CD4-positive, alpha-beta T cell treated with Interleukin-21 for 1 hour (primary cell): ENCODE measurements around the gene ZHX3.
"Not testable (repeated sequence)": the region's sequence is repeated elsewhere in the genome, so short reads cannot be mapped to it uniquely, and the experiment has no call there.

ENCODE experiments used
- DNase-seq: peaks from one replicate; pipeline ENCODE4 v3.0.0-alpha.2; 2020

Gene ZHX3

DNA sequence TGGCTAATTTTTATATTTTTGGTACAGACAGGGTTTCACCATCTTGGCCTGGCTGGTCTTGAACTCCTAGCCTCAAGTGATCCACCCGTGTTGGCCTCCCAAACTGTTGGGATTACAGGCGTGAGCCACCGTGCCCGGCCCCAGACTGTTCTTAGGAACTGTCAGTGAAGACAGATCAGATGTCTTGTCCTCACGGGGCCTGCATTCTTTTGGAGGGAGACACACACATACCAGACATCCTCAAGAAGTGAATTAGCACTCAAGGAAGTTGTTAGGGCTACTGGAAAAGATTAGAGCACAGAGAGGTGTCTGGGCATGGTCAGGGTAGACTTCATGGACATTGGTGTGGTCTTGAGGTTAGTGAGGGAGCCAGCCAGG lies 12.8 kb upstream of the ZHX3 start:
- no peak for DNase-seq

DNA sequence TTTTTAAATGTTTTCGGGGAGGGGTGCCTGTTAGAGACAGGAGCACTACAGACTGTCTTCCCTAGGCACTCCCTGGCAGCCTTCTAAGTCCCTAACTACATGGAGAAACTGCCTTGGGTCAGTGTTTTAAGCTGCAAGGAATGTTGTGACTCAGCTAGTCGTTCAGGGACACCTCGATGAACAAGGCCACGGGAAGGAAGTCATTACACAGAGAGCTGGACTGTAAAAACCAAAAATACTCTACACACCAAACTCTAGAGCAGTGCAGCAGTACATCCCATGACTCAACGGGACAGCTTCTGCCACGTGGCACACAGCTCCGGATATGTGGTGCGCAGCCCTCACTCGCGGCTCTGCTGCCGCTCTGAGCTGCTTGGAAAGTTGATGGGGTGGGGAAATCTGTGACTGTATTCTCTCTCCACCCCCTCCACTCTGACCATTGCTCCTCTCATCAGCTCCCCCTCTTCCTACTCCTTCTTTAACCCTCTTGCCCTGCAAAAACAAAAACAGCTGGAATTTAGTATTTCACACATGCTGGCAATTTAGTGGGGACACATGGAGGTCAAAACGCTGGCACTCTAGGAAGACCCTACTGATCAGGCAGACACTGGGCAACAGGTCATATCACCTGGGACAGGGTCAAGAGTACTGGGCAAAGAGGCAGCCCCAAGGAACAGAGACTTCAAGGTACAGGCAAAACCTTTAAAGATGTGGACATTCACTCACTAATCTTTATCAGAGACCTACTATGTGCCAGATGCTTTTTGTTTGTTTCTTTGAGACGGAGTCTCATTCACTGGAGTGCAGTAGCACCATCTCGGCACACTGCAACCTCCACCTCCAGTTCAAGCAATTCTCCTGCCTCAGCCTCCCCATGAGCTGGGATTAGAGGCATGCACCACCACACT lies 12.2 kb upstream of the ZHX3 start:
- DNase-seq, result peak; percentile 42

GRCh38 chr20:41327178-41327577 lies 9.6 kb upstream of the ZHX3 start:
- DNase-seq, result no peak

- DNase-seq, result no peak
Measured at GRCh38 chr20:41320976-41321375, 3.4 kb upstream of the ZHX3 start.

GRCh38 chr20:41320441-41320840 lies 2.9 kb upstream of the ZHX3 start:
- no peak for DNase-seq

DNA sequence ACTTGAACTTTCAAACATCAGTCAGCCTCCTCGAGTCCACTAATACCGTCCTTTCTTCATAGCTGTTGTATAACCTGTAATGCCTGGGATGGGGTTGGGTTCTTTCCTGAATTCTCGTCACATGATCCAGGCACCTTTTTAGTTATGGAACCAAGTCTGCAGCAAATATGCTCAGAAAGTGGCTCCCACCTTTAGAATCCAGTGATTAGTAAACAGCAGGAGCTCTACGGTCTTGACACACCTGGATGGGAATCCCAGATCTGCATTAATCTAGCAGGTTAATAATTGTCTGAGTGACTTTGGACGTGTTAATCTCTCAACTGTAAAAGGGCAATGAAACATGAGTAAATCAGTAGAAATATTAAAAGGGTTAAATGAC lies 729 bp upstream of the ZHX3 start:
- DNase-seq, result no peak

DNA sequence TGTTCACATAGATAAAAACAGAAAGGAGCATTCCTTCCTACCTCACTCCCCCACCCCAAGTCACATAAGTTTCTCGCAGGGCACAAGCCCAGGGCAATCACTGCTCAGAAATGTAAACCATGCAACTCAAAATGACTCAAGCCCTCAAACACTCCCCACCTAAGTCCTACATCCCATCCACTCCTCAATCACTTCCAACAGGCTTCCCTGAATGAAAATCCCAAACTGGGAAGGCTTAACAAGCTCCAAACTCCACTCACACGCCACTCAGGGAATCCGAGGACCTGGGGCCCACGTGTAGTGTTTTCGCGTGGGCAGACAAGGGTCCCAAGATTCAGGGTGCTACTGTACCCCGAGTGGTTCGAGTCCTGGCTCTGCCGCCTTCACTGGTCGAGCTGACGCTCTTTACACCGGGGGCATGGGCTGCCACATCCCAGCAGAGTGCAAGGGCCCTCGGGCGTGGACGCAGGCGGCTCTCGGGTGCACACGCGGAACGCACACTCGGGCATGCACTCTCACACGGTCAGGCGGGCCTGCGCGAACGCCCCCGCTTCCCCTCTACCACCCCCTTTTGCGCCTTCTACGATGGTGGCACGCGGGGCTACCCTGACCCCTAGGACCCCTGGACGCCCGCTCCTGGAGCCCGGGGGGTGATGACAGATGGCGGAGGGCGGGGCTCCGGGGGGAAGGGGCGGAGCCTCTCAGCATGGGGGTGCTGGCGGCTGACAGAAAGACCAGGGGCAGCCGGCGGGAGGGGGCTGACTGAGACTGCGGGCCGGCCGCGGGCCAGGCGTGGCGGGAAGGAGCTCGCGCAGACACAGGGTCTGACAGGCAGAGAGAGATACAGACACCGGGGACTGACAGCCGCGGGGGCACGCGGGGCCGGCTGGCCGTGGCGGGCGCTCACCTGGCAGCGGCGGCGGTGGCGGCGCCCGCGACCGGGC lies 657 bp downstream of the ZHX3 start:
- peak; percentile 80 for DNase-seq

DNA sequence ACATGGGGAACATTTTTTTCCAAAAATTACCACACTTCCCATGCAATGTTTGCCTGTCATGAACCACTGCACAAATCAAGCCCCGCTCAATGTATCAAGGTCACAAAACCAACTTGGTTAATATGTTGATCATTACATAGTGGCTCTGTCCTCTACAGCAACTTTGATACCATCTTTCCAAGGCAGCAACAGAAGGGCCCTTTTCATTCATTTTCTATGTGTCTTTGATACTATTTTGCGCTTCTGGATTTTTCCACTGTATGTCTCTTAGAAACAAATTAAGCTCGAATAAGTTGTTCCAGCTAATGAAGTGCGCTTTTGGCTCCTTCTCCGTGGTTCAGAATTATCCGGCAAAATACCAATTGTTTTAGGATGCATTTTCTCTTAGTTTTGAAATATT lies 1.5 kb downstream of the ZHX3 start:
- no peak for DNase-seq

- DNase-seq, result no peak
Measured at GRCh38 chr20:41314386-41314785, 3.1 kb downstream of the ZHX3 start.

- DNase-seq, result not testable (repeated sequence)
Measured at GRCh38 chr20:41312009-41312408, 5.5 kb downstream of the ZHX3 start.

DNA sequence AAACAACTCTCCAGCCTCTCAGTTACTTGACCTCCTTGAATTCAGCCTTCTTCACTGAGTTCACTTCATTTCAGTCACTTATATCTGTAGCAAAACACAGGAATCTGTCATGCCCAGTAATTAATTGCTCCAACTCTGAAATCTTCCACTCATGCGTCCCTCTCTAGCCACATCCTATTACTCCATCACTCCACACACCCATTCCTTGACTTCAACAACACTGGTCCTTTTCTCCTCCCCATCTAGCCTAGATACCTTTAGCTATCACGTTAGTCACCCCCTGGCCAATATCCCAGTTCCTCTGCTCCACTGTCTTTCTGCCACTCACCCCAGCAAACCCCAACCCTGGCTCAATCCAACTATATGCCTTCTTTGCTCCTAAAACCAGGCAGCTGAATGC lies 7.7 kb downstream of the ZHX3 start:
- DNase-seq, result no peak

DNA sequence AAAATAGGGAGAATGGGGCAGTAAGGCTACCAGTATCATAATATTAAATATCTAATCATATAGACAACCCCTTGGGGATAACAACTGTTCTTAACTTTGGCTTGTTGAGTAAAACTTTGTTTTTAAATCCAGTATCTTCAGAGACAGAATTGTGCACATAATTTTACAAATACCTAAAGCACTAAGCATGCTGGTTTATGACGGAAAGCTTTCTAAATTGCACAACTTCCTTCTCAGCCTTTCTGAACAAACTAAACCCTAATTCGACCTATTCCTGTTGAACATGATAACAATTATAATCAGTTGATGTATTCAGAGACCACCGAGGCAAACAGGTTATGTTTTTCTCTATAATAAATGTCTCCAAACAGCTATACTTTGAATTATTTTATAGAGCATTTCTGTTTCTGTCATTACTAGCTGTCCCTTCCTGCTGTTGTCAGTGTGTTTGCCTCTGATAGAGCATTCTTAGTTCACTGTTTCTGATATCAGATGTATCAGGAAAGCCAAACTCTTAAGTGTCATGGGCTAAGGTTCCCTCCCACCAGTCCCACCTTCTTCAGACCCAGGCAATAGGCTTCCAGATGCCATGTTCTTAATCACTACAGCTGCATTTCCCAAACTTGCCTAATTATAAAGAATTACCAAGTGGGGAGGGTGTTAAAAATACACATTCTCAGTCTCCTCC lies 8.7 kb downstream of the ZHX3 start:
- no peak for DNase-seq

GRCh38 chr20:41308290-41308711 lies 9.2 kb downstream of the ZHX3 start:
- no peak for DNase-seq

DNA sequence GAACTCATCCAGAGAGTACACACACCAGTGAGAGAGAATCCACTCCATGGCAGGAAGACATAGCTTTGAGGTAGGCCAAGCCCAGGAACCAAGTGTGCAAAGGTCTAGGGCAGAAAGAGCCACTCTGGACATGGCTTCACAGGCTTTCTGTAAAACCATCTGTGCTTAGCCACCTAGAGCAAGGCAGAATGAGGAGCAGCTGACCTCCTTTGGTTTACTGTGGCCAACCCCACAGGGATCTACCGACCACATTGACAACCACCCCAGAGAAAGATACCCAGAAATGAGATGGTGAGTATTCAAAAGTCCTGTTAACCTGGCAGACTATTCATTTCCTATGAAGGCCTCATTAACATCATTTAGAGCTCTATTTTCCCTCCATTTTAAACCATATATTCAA lies 10.5 kb downstream of the ZHX3 start:
- DNase-seq, result no peak

- no peak for DNase-seq
Measured at GRCh38 chr20:41306061-41306727, 11.3 kb downstream of the ZHX3 start.

GRCh38 chr20:41304424-41305079 lies 13.0 kb downstream of the ZHX3 start:
- DNase-seq, result no peak

GRCh38 chr20:41304002-41304401 lies 13.5 kb downstream of the ZHX3 start:
- DNase-seq, result no peak

DNA sequence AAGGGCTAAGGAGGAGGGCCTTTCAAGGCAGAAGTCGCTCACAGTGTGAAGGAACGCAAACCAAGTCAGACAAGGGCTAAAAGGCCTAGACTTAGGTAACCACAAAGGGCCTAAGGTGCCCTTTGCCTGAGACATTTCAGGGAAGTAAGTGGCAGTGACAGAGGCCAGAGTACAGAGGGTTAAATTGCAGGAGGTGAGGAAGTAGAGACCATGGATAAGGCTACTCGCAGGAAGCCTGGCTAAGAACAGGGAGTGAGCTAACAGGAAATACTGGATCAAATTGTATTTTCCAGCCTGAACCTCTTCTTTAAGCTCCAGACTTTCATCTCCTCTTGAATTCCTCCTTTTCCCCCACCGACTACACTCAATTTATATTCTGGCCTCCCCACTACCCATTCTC lies 16.6 kb downstream of the ZHX3 start:
- no peak for DNase-seq

DNA sequence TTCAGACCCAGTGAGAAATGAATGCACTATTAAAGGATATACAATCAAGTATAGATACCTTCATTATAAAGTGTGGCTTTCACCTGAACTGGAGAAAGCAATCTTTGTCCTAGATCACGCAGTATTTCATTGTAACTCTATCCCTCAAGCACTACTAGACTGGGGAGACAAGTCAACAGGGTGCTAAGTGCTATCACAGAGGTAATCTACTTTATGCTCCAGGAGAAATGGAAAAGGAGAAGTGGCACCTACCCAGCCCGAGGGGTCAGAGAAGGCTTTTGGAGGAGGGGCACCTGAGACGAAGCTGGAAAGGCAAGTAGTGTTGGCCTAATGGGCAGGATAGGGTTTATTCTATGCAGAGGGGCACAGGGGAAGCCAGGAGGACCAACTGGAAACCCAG lies 17.1 kb downstream of the ZHX3 start:
- DNase-seq, result no peak

DNA sequence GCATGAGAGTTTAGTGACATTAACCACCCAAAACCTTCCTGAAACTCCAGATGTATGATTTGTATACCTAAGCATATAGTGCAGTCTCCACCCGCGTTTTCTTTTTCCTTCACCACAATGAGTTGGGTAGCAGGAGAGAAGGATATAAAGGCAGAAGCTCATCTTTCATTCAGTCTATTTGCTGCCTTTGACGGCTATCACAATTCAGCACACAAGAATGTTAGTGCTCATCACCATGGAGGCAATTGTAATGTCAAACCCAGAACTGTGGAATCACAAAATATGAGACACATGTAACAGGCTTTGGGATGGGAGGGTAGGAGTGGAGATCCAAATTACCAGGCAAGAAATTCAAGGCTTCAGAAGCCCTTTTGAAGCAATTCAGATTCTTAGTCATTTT lies 17.6 kb downstream of the ZHX3 start:
- DNase-seq, result no peak

GRCh38 chr20:41293269-41294037 lies 24.1 kb downstream of the ZHX3 start:
- no peak for DNase-seq
